Measurements from ENCODE around the gene ZNF487.
A peak's percentile ranks its signal among the peaks of the same experiment; 100 is the strongest.
"Not testable (repeated sequence)": the region's sequence is repeated elsewhere in the genome, so short reads cannot be mapped to it uniquely, and the experiment has no call there.

ZNF487 gene

GRCh38 chr10:43404704-43405084, 32.2 kb upstream of the ZNF487 start:
- no peak for DNase-seq (ENCODE audit: low read depth)

- peak; percentile 36 for DNase-seq (ENCODE audit: low read depth)
These were observed 29.7 kb upstream of the ZNF487 start for GRCh38 chr10:43407148-43407575.

- DNase-seq (ENCODE audit: low read depth): peak; percentile 84
These were observed 29.2 kb upstream of the ZNF487 start for GRCh38 chr10:43407576-43408330.

GRCh38 chr10:43408331-43408709, 28.6 kb upstream of the ZNF487 start:
- no peak for DNase-seq (ENCODE audit: low read depth)

- peak; percentile 92 for DNase-seq (ENCODE audit: low read depth)
These were observed 28.1 kb upstream of the ZNF487 start, which contains the start of gene HNRNPF for GRCh38 chr10:43408710-43409384. Gene HNRNPF, minus strand, starts transcription at chr10:43409186. Its CDS starts 21,302 bp downstream, at chr10:43387884.

GRCh38 chr10:43409385-43410109, 27.4 kb upstream of the ZNF487 start:
- peak; percentile 70 for DNase-seq (ENCODE audit: low read depth)

- no peak for DNase-seq (ENCODE audit: low read depth)
These were observed 26.6 kb upstream of the ZNF487 start for GRCh38 chr10:43410345-43410744.

GRCh38 chr10:43411536-43411935, 25.4 kb upstream of the ZNF487 start:
- no peak for DNase-seq (ENCODE audit: low read depth)

- no peak for DNase-seq (ENCODE audit: low read depth)
These were observed 21.4 kb upstream of the ZNF487 start for GRCh38 chr10:43415544-43415943.

- no peak for DNase-seq (ENCODE audit: low read depth)
These were observed 18.8 kb upstream of the ZNF487 start for GRCh38 chr10:43417950-43418768.

- DNase-seq (ENCODE audit: low read depth): no peak
These were observed 16.9 kb upstream of the ZNF487 start for GRCh38 chr10:43419997-43420368.

- peak; percentile 80 for DNase-seq (ENCODE audit: low read depth)
These were observed 16.3 kb upstream of the ZNF487 start for GRCh38 chr10:43420369-43421200.

GRCh38 chr10:43421201-43421507, 15.8 kb upstream of the ZNF487 start:
- no peak for DNase-seq (ENCODE audit: low read depth)

GRCh38 chr10:43421519-43421918, 15.4 kb upstream of the ZNF487 start:
- no peak for DNase-seq (ENCODE audit: low read depth)

GRCh38 chr10:43421944-43422343, 15.0 kb upstream of the ZNF487 start:
- not testable (repeated sequence) for DNase-seq (ENCODE audit: low read depth)

- DNase-seq (ENCODE audit: low read depth): no peak
These were observed 12.5 kb upstream of the ZNF487 start for GRCh38 chr10:43424416-43424815.

- not testable (repeated sequence) for DNase-seq (ENCODE audit: low read depth)
These were observed 10.4 kb upstream of the ZNF487 start for GRCh38 chr10:43426476-43426875.

GRCh38 chr10:43427166-43427825, 9.6 kb upstream of the ZNF487 start:
- no peak for DNase-seq (ENCODE audit: low read depth)

- DNase-seq (ENCODE audit: low read depth): no peak
These were observed 5.8 kb upstream of the ZNF487 start for GRCh38 chr10:43430926-43431663.
